Duodenal mucosa (tissue), 2 donors: ENCODE results near the gene SAMD4A.
"Not testable (repeated sequence)": the region's sequence is repeated elsewhere in the genome, so short reads cannot be mapped to it uniquely, and the experiment has no call there.

Experiments used
- H3K27ac ChIP-seq: one replicate; pipeline ENCODE4 v1.7.0; 2013; ENCODE audit warnings: low read depth, low read length
- H3K27me3 ChIP-seq, 2 donors: one replicate each; pipeline ENCODE4 v1.7.0; 2013; ENCODE audit warnings: low read length in 2 of 2, control low read depth in 1 of 2; ENCODE audit not compliant: insufficient read depth in 2 of 2, control insufficient read depth in 1 of 2
- H3K36me3 ChIP-seq, 2 donors: one replicate each; pipeline ENCODE4 v1.7.0; 2013; ENCODE audit warnings: low read length in 2 of 2, control low read depth in 1 of 2; ENCODE audit not compliant: insufficient read depth in 2 of 2, control insufficient read depth in 1 of 2
- H3K4me1 ChIP-seq, 2 donors: one replicate each; pipeline ENCODE4 v1.7.0; 2013; ENCODE audit warnings: low read length in 2 of 2, control low read depth in 1 of 2; ENCODE audit not compliant: insufficient read depth in 2 of 2, control insufficient read depth in 1 of 2
- H3K4me3 ChIP-seq, 2 donors: one replicate each; pipeline ENCODE4 v1.7.0; 2013; ENCODE audit warnings: low read length in 2 of 2, low read depth in 1 of 2
- H3K9ac ChIP-seq, 2 donors: one replicate each; pipeline ENCODE4 v1.7.0; 2013; ENCODE audit warnings: low read length in 2 of 2, low read depth in 1 of 2
- H3K9me3 ChIP-seq, 2 donors: one replicate each; pipeline ENCODE4 v1.7.0; 2013; ENCODE audit warnings: low read length in 2 of 2, control low read depth in 1 of 2; ENCODE audit not compliant: control insufficient read depth in 1 of 2

The SAMD4A gene

GRCh38 chr14:54752611-54753010 is 185.7 kb downstream of the SAMD4A start:
- H3K9me3 ChIP-seq, H3K27me3 ChIP-seq, H3K9ac ChIP-seq, H3K36me3 ChIP-seq, H3K4me3 ChIP-seq, H3K4me1 ChIP-seq, H3K27ac ChIP-seq: not testable (repeated sequence)

GRCh38 chr14:54753396-54753795 is 186.5 kb downstream of the SAMD4A start:
- H3K27ac ChIP-seq, H3K9ac ChIP-seq, H3K4me1 ChIP-seq, H3K27me3 ChIP-seq, H3K4me3 ChIP-seq, H3K36me3 ChIP-seq, H3K9me3 ChIP-seq: not testable (repeated sequence)

GRCh38 chr14:54754116-54754622 is 187.2 kb downstream of the SAMD4A start:
- Histone ChIP-seq H3K36me3 (peaks cover 0 to 4% of the 10 kb centered on the region in 2 donors), H3K9ac (no peak overlapping the region), H3K27ac (no peak overlapping the region), H3K4me3 (no peak overlapping the region), H3K27me3 (no peaks in the 10 kb centered on the region), H3K4me1 (no peaks in the 10 kb centered on the region), H3K9me3 (no peaks in the 10 kb centered on the region)

- Histone ChIP-seq H3K36me3 (peaks cover 0 to 4% of the 10 kb centered on the region in 2 donors), H3K4me1 (no peaks in the 10 kb centered on the region), H3K27me3 (no peaks in the 10 kb centered on the region), H3K27ac (no peak overlapping the region), H3K9me3 (no peaks in the 10 kb centered on the region), H3K9ac (no peak overlapping the region), H3K4me3 (no peak overlapping the region)
These were observed 187.9 kb downstream of the SAMD4A start for GRCh38 chr14:54754623-54755386.

GRCh38 chr14:54756656-54757392 is 189.9 kb downstream of the SAMD4A start:
- no peak overlapping the region for H3K4me3 ChIP-seq
- H3K9ac ChIP-seq, result no peak overlapping the region
- no peak overlapping the region for H3K27ac ChIP-seq
- H3K36me3 ChIP-seq, result peaks cover 0 to 4% of the 10 kb centered on the region in 2 donors
- H3K9me3 ChIP-seq, result no peaks in the 10 kb centered on the region
- no peaks in the 10 kb centered on the region for H3K27me3 ChIP-seq
- no peaks in the 10 kb centered on the region for H3K4me1 ChIP-seq

- Histone ChIP-seq H3K36me3 (peaks cover 0 to 4% of the 10 kb centered on the region in 2 donors), H3K27ac (no peak overlapping the region), H3K4me1 (no peaks in the 10 kb centered on the region), H3K27me3 (no peaks in the 10 kb centered on the region), H3K9ac (no peak overlapping the region), H3K9me3 (no peaks in the 10 kb centered on the region), H3K4me3 (no peak overlapping the region)
These were observed 191.1 kb downstream of the SAMD4A start for GRCh38 chr14:54758041-54758440.

- no peaks in the 10 kb centered on the region for H3K27me3 ChIP-seq
- H3K9me3 ChIP-seq, result no peaks in the 10 kb centered on the region
- no peak overlapping the region for H3K4me3 ChIP-seq
- no peaks in the 10 kb centered on the region for H3K4me1 ChIP-seq
- peaks cover 0 to 10% of the 10 kb centered on the region in 2 donors for H3K36me3 ChIP-seq
- H3K9ac ChIP-seq, result no peak overlapping the region
- H3K27ac ChIP-seq, result no peak overlapping the region
These were observed 193.2 kb downstream of the SAMD4A start for GRCh38 chr14:54759982-54760585.

GRCh38 chr14:54760866-54761575 is 194.1 kb downstream of the SAMD4A start:
- no peaks in the 10 kb centered on the region for H3K27me3 ChIP-seq
- H3K27ac ChIP-seq, result no peak overlapping the region
- H3K4me3 ChIP-seq, result no peak overlapping the region
- H3K9ac ChIP-seq, result no peak overlapping the region
- H3K36me3 ChIP-seq, result peaks cover 0 to 10% of the 10 kb centered on the region in 2 donors
- no peaks in the 10 kb centered on the region for H3K4me1 ChIP-seq
- H3K9me3 ChIP-seq, result no peaks in the 10 kb centered on the region

- Histone ChIP-seq H3K4me3 (no peak overlapping the region), H3K36me3 (peaks cover 0 to 10% of the 10 kb centered on the region in 2 donors), H3K27me3 (no peaks in the 10 kb centered on the region), H3K9ac (no peak overlapping the region), H3K27ac (no peak overlapping the region), H3K9me3 (no peaks in the 10 kb centered on the region), H3K4me1 (no peaks in the 10 kb centered on the region)
These were observed 194.9 kb downstream of the SAMD4A start for GRCh38 chr14:54761835-54762234.
